ENCODE measurements around the gene AGBL4.

DNA sequence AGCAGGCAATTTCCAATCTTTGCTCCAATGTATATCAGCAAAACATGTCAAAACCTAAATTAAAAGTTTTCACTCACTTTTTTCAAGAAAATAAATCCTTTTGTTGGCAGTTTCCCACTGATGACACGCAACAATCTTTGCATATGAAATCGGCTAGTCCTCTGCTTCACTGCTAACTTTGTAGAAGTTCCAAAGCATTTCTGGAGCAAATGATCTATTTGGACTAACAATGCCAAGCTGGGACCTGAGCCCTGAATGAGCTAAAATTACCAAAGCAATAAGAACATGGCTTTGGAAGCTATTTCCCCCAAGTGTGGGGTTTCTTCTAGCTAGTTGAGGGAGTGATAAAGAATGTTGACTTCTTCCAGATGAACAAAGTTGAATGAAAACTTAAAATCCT is 1252.2 kb downstream of the AGBL4 start:
- TF ChIP-seq EZH2 (IDR thresholded peaks at IDR 0.05) (no peak), POLR2AphosphoS5 (IDR thresholded peaks at IDR 0.05; ENCODE audit: borderline replicate concordance, low read depth, low read length) (no peak), FOXP2 (optimal IDR thresholded peaks at IDR 0.05; ENCODE audit: control extremely low read depth, extremely low read length, insufficient read depth) (no peak)

Data from SK-N-MC (cell line).